ENCODE data around the gene HOXD11.

DNA sequence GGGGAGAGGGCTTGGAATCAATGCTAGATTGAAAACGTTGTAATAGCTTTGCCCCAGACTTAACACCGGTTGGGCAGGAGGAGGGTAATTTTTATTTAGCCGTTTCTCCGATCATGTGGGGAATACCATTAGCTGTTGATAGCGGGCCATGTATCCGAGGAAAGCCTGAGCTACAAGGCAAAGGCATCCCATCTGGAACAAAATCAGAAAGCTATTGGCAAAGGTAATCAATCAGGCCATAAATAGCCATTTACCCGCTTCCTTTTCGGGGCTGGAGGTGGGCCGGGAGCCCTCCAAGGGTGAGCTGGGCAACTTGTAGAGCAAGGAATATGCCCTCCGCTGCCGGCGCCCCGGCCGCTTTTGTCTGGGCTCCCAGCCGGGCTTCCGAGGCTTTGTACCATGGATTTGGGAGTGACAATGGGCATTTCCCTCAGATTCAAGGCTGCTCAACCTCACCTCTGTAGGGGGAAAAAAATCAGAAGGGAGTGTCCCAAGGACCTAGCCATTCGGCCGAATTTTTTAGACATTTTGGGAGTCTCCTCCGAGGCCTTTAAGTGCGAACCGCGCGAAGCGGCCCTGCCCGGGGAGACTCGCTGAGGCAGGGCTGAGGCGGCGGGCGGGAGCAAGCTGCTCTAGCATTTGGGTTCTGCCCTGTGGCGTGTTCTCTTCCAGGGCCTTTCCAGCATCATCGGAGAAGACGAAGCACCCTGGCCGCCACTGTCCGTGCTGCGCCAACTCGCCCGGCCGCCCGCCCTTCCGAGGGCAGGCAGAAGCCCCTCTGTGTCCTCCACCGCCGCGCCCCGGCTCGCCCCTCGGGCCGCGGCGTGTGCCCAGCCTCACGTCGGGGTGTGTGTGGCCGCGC, 14.3 kb downstream of the HOXD11 start:
- no peak for TF ChIP-seq POLR2A (IDR thresholded peaks at IDR 0.05)
- TF ChIP-seq, protein P1, sequence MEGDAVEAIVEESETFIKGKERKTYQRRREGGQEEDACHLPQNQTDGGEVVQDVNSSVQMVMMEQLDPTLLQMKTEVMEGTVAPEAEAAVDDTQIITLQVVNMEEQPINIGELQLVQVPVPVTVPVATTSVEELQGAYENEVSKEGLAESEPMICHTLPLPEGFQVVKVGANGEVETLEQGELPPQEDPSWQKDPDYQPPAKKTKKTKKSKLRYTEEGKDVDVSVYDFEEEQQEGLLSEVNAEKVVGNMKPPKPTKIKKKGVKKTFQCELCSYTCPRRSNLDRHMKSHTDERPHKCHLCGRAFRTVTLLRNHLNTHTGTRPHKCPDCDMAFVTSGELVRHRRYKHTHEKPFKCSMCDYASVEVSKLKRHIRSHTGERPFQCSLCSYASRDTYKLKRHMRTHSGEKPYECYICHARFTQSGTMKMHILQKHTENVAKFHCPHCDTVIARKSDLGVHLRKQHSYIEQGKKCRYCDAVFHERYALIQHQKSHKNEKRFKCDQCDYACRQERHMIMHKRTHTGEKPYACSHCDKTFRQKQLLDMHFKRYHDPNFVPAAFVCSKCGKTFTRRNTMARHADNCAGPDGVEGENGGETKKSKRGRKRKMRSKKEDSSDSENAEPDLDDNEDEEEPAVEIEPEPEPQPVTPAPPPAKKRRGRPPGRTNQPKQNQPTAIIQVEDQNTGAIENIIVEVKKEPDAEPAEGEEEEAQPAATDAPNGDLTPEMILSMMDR (IDR thresholded peaks at IDR 0.05): no peak
- TF ChIP-seq EP300 (IDR thresholded peaks at IDR 0.05): no peak
